GM12864 (cell line): ENCODE results near the gene CDH4.
"Not testable (repeated sequence)": the region's sequence is repeated elsewhere in the genome, so short reads cannot be mapped to it uniquely, and the experiment has no call there.

Experiments
- DNase-seq: peaks from one replicate; pipeline ENCODE4 v3.0.0-alpha.2; 2011; ENCODE audit warnings: low read depth
- H3K4me3 ChIP-seq: 2 replicates; pipeline ENCODE4 v1.5.1; 2011; ENCODE audit warnings: mild to moderate bottlenecking, low read depth, low read length, control low read depth
- CTCF ChIP-seq: IDR thresholded peaks from 2 replicates; pipeline ENCODE4 v1.5.1; 2011; ENCODE audit warnings: low read depth, mild to moderate bottlenecking, moderate library complexity, low read length, control low read depth, inconsistent platforms; ENCODE audit errors: missing control alignments

Gene CDH4

GRCh38 chr20:61448386-61448785, 196.3 kb downstream of the CDH4 start:
- no peak overlapping the region for H3K4me3 ChIP-seq
- TF ChIP-seq CTCF = no peak
- no peak for DNase-seq

GRCh38 chr20:61449057-61449609, 197.1 kb downstream of the CDH4 start:
- TF ChIP-seq CTCF = no peak
- no peak overlapping the region for H3K4me3 ChIP-seq
- no peak for DNase-seq

GRCh38 chr20:61449916-61450315, 197.9 kb downstream of the CDH4 start:
- DNase-seq = no peak
- no peak overlapping the region for H3K4me3 ChIP-seq
- TF ChIP-seq CTCF = no peak

- no peak overlapping the region for H3K4me3 ChIP-seq
- no peak for TF ChIP-seq CTCF
- DNase-seq = no peak
Observed at GRCh38 chr20:61450549-61450948, 198.5 kb downstream of the CDH4 start.

GRCh38 chr20:61451009-61451408, 198.9 kb downstream of the CDH4 start:
- no peak for DNase-seq
- no peak overlapping the region for H3K4me3 ChIP-seq
- TF ChIP-seq CTCF = no peak

GRCh38 chr20:61451953-61452352, 199.9 kb downstream of the CDH4 start:
- DNase-seq = no peak
- no peak for TF ChIP-seq CTCF
- no peak overlapping the region for H3K4me3 ChIP-seq

GRCh38 chr20:61453219-61453618, 201.2 kb downstream of the CDH4 start:
- DNase-seq = no peak
- TF ChIP-seq CTCF = no peak
- no peak overlapping the region for H3K4me3 ChIP-seq

- H3K4me3 ChIP-seq, DNase-seq: not testable (repeated sequence)
Observed at GRCh38 chr20:61453623-61454022, 201.6 kb downstream of the CDH4 start.
